GM19351 (cell line): Measurements from ENCODE around the gene ATP5ME.
"Not testable (repeated sequence)": the region's sequence is repeated elsewhere in the genome, so short reads cannot be mapped to it uniquely, and the experiment has no call there.

ENCODE experiments used
- ATAC-seq: cut with Tn5 transposase; IDR thresholded peaks from one replicate; pipeline ENCODE4 v1.9.1; 2021; ENCODE audit warnings: mild to moderate bottlenecking, moderate library complexity; ENCODE audit not compliant: unreplicated experiment

Gene ATP5ME

GRCh38 chr4:636628-637159, 37.4 kb downstream of the ATP5ME start:
- no peak for ATAC-seq

- ATAC-seq: no peak
Observed at GRCh38 chr4:635851-636627, 38.0 kb downstream of the ATP5ME start.

DNA sequence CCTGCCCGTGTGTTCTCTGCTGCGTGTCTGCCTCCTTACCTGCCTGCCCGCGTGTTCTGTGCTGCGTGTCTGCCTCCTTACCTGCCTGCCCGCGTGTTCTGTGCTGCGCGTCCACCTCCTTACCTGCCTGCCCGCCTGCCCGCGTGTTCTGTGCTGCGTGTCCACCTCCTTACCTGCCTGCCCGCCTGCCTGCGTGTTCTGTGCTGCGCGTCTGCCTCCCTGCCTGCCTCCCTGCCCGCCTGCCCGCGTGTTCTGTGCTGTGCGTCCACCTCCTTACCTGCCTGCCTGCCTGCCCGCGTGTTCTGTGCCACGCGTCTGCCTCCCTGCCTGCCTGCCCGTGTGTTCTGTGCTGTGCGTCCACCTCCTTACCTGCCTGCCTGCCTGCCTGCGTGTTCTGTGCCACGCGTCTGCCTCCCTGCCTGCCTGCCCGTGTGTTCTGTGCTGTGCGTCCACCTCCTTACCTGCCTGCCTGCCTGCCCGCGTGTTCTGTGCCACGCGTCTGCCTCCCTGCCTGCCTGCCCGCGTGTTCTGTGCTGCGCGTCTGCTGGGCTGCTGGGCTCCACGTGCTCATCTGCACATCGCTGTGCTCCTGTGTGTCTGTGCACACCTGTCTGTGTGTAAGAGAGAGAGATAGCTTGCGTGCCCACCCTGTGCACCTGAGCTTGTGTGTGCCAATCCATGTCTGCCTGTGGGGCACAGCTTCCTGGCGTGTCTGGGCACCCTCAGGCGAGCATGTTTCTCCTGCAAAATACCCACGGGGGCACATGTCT, 38.8 kb downstream of the ATP5ME start:
- ATAC-seq: not testable (repeated sequence)

- ATAC-seq: no peak
Observed at GRCh38 chr4:634599-634985, 39.5 kb downstream of the ATP5ME start.

- ATAC-seq: no peak
Observed at GRCh38 chr4:633976-634598, 40.0 kb downstream of the ATP5ME start.

- ATAC-seq: no peak
Observed at GRCh38 chr4:633406-633805, 40.7 kb downstream of the ATP5ME start.

DNA sequence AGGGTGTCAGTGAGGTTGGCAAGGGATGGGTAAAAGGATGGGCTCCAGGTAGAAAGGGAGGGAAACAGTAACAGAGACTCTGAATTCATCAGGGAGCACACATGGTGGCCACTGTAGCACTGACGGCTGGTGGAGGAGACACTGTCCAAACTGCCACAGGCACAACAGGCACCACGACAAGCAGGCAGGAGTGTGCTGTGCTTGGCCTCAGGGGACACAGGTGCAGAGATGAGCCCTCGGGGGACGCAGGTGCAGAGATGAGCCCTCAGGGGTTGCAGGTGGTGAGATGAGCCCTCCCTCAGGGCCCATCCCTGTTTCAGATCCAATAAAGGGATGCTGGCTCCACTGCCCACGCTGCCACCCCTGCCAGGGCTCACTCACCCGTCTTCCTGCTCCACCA, 41.1 kb downstream of the ATP5ME start:
- ATAC-seq: no peak

DNA sequence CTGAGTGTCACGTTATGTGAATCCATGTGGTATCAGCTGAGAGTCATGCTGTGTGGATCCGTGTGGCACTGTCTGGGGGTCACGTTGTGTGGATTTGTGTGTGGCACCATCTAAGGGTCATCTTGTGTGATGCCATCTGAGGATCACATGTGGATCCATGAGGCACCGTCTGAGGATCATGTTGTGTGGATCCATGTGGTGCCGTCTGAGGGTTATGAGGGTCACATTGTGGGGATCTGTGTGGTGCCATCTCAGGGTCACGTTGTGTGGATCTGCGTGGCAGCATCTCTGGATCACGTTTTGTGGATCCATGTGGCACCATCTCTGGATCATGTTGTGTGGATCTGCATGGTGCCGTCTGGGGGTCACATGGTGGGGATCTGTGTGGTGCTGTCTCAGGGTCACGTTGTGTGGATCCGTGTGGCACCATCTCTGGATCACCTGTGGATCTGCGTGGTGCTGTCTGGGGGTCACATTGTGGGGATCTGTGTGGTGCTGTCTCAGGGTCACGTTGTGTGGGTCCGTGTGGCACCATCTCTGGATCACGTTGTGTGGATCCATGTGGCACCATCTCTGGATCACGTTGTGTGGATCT, 41.8 kb downstream of the ATP5ME start:
- no peak for ATAC-seq

DNA sequence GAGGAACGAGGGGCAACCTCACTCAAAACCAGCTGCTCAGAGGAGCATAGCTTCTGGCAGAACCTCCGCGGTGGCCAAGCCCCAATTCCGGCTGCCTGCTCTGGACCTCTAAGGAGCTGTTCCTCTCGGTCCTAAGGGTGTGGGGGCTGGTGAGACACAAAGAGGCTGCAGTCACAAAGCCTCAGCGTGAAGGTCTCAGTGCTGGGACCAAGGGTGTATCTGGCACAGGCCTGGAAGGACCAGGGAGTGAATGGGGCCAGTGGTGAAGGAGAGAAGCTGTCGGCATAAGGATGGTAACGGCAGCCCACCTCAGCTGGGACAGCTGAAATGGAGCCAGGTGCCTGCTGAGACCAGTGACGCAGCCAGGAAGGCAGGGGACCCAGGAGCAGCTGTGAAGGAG, 43.4 kb downstream of the ATP5ME start:
- no peak for ATAC-seq

- ATAC-seq: no peak
Observed at GRCh38 chr4:629915-630641, 44.0 kb downstream of the ATP5ME start.

GRCh38 chr4:629636-629914, 44.5 kb downstream of the ATP5ME start:
- ATAC-seq: no peak

DNA sequence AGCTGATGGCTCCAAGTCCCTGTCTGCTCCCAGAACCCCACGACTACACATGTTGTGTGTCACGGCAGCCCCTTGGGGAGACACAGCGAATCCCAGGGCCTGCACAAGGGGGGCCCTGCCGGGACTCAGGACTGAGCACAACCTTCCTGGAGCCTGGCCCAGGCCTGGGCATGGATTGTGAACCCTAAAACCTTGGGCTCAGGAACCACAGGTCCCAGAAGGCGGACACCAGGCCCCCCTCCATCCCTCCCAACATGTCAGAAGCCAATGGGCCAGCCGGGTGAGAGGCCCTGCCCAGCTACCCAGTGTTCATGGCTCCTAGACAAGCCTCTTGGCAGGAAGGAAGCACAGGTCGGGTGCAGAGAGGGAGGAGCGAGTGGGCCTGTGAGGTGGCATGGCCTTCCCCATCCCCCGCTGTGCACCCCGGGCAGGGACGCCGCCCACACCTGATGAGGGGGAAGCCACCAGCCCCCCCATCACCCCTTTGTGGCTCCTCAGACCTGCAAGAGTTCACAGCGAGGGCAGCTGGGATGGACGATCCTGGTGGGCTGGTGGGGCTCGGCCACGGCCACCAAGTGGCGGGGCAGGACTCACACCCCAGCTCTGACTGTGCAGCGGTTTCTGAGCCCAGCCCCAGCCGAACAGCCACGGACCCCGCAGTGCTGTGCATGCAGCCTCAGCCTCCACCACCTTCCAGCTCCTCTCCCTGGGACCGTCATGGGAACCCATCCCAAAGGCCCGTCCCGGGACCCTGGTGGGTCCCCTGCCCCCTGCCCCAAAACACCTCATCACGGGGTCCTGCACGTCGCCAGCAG, 45.0 kb downstream of the ATP5ME start:
- no peak for ATAC-seq

DNA sequence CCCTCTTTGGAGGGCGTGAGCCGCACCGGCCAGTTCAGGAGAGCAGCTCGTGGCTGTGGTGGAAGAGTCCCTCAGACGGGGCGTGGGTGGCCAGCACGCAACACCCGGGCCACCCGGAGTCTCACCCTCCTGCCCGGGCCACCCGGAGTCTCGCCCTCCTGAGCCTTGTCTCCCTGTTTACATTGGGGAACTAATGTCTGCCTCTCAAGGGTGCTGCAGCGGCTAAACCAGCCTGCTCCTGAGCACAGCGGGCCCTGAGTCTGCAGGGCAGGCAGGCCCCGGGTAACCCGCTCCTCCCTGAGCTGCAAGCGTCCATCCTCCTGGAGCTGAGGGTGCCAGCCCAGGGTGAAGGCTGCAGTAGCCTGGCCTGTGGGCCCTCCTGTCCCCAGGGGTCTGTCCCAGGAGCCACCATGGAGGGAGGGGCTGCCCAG, 45.8 kb downstream of the ATP5ME start:
- ATAC-seq: no peak

GRCh38 chr4:627347-628125, 46.5 kb downstream of the ATP5ME start:
- no peak for ATAC-seq

DNA sequence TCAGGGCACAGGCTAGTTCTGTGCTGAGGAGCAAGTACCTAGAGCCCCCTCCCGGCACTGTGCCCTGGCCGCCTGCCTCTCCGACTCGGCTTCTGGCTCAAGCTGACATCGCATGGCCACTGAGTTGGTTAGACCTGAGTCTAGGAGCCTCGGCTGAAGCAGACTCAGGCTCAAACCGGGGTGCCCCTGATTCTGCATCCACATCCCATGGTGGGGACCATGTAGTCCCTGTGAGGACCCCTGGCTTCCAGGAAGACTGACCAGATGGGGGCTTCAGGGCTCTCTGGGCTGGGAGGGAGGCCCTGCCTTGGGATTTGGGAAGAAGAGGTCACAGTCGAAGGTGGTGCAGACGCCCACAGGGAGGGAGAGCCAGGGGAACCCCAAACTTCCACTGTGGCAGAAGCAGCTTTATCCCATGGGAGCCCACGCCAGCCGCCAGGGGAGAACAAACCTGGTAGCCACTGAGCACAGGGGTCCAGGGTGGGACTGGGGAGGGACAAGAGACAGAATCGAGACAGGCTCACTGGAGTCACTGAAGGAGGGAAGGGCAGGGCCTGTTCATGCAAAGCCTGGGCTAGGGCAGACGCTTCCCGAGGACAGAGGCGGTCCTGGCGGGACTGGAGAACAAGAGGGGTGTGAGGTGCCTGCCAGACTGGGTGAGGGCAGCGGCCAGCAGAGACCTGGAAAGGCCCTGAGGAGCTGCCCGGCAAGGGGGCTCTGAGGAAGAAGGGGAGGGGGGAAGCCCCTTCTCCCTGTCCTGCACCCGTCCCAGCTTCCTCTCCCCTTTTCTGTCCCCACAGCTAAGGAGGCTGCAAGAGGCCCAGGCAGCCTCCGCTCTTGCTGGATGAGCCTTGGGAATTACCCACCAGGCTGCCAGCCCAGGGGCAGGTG, 47.6 kb downstream of the ATP5ME start:
- ATAC-seq: no peak

DNA sequence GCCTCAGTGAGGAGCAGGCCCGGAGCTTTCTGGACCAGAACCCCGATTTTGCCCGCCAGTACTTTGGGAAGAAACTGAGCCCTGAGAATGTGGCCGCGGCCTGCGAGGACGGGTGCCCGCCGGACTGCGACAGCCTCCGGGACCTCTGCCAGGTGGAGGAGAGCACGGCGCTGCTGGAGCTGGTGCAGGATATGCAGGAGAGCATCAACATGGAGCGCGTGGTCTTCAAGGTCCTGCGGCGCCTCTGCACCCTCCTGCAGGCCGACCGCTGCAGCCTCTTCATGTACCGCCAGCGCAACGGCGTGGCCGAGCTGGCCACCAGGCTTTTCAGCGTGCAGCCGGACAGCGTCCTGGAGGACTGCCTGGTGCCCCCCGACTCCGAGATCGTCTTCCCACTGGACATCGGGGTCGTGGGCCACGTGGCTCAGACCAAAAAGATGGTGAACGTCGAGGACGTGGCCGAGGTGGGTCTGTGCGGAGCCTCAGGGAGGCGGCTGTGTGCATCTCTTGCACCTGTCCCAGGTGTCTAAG, 48.4 kb downstream of the ATP5ME start:
- no peak for ATAC-seq

DNA sequence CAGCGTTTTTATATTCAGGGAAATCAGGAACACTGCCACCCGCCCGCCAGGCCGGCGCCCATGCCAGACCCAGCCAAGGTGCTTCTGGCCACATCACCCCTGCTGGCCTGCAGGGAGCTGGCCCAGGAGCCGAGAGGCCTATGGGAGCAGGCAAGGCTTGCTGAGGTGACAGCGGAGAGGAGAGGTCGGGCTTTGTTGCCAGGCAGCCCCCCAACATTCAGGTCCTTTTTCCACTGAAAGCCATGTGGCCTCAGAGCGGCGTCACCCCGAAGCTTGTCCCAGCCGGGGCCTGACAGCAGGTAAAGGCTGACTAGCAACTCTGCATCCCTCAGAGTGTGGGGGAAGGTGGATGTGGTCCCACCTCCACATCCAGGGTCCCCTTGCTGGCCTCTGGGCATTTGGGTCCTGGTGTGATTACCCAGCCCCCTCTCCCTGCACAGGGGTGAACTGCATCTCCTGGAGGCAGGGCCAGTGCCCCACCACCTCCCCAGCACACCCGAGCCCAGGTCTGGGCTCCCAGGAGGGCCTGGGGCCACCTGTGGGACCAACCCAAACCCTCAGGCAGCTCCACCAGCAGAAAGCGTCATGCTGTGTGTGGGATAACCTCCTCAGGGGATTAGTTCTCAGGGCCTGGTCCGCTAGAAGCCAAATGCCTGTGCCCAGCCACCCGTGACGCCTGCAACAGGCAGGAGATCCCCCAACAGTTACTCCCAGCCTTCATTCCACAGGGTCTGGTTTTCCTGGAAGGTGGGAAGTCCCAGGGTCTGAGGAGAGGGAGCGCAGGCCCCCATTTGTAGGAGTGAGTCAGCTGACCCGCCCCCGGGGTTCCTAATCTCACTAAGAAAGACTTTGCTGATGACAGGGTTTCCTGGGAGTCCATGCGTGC, 49.1 kb downstream of the ATP5ME start, which contains the start of gene PDE6B:
Gene PDE6B, plus strand, starts transcription at position 869 of the 886 bp plus-strand sequence. CDS start 54 bp downstream, outside the sequence.
- ATAC-seq: no peak
